CD4-positive, alpha-beta T cell treated with Interleukin-15 for 4 hours (primary cell): Measurements from ENCODE around the gene TMEM236.

Experiments used
- DNase-seq: peaks from one replicate; pipeline ENCODE4 v3.0.0-alpha.2; 2020; ENCODE audit warnings: low spot score

Gene TMEM236

DNA sequence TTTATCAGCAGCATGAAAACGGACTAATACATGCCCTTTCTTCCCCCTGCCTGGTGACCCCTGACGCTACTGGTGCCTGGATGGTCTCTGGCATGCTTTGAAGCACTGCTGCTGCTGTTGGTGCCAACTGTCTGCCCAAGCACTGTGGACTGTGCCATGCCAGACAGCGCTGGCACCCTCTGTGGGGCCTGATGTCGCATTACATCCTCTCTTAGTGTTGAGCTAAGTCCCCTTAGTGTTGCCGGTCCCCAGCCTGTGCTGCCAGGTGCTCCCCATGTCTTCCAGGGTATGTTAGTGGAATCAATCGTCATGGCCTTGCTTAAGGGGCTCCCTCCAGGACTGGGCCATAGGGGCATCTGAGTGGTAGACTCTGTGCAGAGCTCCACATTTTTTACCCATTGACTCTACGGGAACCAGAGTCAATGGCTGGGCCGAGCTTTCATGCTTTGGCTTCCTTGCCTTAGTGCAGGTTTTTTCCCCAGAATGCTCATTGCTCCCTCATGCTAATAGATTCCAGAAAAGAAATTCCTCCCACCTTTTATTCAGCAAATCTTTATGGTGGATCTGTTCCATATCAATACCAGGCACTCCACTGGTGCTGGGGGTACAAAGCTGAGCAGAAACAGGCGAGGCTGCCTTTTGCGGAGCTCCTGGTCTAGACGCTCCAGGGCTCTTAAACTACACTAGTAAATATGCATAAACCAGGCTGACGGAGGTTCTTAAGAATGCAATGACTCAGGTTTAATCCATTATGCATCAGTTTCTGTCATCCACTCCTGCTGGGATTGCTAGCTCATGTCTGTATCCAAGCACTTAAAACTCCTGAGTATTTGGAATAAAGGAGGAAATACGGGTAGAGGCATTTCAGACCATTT lies 35.3 kb downstream of the TMEM236 start:
- DNase-seq: no peak

DNA sequence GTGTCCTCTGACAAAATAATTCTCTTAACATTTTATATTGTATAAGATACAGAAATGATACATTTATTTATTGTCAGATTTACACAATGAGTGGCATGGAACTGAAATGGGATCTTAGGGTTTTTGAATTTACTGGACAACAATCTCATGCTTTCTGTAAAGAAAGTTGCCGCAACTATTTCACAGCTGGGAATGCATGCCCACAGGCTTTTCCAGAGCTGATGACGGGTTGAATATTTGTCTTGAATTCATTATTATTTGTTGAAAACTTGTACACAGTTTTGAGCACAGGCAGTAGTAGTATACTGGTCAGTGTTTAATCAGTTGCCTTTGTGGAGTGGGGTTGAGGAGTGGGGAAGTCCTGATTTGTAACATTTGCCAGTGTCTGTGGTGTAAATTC lies 36.6 kb downstream of the TMEM236 start:
- no peak for DNase-seq

DNA sequence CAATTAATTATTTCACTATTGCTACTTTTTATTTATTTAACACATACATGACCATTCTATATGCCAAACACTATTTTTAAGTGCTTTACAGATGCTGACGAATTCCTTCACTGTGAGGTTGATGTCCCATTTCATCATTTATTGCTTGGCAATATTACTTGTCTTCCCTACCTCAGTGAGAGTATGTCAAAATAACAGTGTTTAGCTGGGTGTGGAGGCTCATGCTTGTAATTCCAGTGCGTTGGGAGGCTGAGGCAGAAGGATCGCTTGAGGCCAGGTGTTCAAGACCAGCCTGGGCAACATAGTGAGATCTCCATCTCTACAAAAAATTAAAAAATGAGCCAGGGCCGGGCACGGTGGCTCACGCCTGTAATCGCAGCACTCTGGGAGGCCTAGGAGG lies 37.4 kb downstream of the TMEM236 start:
- no peak for DNase-seq

DNA sequence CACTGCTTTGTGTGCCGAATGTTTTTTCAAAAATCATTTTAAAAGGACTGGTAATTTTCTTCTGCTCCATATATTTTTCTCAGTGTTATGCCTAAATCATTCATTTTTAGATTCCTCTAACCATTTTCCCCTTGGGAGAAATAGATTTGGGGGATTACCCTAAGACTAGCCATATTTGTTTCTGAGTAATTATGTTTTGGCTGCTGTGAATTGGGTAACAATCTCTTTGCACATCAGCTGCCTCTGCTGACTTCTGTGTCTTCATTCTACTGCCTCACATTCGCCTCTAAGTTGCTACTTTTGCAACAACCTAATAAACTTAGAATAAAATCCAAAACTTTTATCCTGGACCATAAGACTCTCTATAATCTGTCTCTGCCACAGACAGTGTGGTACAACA lies 38.6 kb downstream of the TMEM236 start:
- DNase-seq: no peak

DNA sequence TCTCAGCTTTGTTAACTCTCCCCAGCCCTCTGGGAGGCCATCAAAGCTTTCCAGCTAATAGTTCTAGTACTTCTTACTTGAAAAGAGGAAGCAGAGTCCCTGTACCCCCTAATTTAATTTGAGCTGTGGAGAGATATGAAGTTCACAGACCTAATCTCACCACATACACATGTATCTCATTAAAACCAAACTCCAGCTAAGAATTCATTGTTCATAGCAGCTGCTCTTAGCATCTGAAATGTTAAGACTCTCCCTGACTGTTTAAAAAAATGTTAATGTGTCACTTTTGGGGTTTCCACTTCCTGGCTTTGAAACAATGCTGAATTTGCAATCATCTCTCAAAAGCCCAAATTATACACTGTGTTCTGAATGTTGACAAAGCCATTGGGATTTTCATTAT lies 41.0 kb downstream of the TMEM236 start:
- DNase-seq: no peak

DNA sequence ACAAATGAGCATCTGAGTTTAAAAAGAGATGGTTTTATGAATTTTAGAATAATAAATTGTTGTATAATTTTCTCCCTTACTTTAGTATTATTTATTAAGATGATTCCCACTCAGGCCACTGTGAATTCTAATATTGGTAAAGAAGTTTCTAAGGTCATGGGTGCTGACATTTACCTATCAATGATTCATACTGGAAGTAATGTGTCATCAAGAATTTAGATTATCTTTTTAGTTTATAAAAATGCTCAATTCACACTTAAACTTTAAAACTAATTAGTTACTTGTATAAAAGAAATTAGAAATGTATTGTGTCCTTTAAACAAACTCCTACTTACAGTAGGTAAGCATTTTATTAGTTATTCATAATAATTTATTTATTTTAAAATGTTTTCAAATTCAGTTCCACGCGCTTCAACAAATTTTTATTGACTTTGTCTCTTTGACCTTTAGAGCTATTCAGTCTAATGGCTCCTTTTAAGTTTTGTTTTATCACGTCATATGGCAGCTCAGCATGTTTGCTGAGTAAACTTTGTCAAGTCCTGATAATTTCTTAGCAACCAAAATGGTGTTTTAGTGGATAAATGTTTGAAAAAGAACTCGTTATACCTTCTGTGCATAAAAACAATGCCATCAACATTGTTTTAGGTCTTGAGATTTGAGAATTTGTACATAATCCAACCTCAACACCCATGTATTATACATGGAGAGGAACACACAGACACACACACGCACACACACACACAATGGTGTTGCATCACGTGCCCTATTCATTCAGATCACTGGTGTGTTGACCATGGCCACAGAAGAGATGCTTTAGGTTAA lies 42.0 kb downstream of the TMEM236 start:
- DNase-seq: no peak

DNA sequence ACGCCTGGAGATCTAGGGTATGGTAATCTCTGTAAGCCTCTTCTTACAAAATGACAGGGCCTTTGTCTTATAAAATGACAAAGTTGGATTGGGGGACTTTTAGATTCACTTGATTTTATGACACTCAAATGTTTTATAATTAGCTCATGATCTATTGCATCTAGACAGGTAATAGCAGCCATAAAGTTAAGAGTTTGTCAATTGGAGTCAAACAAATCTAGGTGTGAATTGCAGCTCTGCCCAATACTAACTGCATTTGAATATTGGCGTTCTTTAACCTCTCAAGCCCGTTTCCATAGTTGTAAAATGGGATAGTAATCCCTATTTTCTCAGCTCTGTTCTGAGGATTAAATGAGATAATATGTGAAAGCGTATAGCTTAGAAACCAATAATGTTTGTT lies 43.1 kb downstream of the TMEM236 start:
- no peak for DNase-seq

DNA sequence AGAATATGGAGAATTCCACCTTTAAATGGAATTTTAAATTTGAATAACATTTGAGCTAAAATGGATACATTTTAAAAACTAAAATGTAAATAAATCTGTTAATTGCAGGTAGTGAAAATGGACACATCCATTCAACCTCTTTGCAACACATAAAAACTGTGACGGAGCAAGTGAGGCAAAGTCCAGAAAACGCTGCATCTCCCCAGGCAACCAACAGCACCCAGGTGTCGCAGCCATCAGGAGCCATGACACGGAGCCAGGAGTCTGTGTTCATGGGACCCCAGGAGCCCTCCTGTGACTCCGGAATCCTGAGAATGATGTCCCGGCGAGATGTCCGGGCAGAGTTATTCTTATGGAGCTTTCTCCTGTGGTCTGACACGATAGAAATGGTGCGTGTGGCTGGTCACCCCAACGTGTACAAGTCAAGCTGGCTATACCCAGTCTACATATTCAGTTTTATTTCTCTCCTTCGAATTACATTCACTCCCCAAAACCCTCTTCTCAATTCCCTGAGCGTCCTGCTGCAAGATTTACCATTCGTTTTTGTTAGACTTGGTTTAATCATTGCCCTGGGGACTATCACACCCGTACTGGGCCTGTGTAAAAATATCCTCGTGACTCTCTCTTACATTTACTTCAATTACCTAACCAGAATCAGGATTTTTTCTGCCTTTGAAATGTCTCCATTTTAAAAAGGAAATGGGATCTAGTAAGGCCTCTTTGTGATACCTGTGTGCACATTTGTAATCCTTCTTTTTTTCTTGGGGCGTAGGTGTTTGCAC lies 44.0 kb downstream of the TMEM236 start:
- no peak for DNase-seq

DNA sequence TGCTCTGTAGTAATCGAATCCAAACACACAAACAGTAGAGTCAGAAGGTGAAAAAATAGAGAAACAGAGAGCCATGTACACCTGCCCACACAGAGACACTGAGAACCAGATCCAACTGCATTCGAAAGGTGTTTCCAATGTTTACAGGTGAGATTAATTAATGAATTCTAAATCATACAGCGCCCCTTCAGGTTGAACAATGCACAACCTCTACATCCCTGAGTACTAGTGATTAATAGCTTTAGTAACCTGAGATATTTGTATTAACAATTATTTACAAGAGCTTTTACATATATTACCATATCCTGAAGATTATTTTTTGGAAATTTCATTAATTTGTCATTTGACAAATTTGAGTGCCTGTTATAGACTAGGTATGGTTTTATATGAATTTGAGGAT lies 49.5 kb downstream of the TMEM236 start:
- DNase-seq: no peak

DNA sequence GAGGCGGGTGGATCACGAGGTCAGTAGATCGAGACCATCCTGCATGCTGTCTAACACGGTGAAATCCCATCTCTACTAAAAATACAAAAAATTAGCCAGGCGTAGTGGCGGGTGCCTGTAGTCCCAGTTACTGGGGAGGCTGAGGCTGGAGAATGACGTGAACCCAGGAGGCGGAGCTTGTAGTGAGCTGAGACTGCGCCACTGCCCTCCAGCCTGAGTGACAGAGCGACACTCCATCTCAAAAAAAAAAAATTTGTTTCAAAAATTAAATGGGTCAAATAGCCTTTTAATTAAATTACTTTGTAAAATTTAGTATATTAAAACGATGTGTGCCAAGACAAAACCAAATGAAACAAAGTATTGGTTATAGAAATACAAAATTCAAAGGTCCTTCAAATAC lies 50.3 kb downstream of the TMEM236 start:
- DNase-seq: no peak

DNA sequence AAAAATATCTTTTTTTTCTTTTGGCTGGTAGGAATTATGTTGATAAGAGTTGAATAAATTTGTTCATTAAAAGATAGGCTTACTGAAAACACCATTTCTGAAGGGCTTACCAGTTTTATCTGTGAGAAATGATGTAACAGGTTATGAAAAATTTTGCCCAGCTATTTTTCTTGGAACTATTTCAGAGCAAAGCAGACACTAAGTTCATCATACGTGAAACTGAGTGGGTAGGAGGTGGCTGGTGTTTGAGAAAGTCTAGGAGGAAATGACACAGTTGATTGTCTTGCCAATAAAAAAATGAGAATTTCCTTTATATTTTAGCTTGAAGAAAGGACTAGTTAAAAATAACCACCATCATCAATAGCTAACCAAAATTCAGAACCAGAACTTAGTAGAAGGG lies 51.0 kb downstream of the TMEM236 start:
- no peak for DNase-seq

DNA sequence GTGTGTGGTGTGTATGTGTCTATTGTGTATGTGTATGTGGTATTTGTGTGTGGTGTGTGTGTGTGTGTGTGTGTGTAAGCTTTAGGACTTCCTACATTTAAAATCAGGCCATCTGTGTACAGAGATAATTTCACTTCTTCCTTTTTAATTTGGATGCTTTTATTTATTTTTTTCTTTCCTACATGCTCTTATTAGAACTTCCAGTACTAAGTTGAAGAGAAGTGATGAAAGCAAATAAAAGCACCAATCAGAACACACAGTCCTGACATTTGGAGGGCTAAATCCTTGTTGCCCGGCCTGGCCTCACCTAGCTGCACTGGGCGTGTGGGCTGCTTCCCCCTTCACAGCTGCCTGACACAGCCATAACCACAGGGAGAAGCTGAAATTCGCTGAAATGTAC lies 53.3 kb downstream of the TMEM236 start:
- DNase-seq: no peak

DNA sequence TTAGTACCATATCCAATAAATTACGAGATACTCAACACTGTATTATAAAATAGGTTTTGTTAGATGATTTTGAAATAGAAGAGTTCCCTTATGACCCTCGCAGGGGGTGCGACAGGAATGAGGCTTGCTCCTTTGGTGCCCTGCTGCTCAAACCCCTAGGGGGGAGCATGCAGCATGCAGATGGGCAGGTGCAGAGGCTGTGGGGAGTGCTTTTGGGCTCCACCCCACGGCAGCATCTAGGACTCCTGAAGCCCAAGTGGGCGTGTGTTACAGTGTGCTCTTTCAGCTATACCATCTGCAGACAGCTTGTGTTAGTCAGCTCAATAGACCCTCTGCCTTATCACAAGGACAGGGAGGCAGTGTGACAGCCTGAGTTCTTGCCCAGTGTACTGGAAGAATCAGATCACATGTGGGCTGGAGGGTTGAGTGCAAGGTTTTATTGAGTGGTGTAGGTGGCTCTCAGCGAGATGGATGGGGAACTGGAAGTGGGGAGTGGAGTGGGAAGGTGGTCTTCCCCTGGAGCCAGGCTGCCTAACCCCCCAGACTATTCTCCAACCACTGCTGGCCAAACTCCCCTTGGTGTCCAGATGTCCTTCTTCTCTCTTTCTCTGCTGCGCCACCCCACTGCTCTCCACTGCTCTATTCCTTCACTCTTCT lies 54.0 kb downstream of the TMEM236 start:
- DNase-seq: no peak

DNA sequence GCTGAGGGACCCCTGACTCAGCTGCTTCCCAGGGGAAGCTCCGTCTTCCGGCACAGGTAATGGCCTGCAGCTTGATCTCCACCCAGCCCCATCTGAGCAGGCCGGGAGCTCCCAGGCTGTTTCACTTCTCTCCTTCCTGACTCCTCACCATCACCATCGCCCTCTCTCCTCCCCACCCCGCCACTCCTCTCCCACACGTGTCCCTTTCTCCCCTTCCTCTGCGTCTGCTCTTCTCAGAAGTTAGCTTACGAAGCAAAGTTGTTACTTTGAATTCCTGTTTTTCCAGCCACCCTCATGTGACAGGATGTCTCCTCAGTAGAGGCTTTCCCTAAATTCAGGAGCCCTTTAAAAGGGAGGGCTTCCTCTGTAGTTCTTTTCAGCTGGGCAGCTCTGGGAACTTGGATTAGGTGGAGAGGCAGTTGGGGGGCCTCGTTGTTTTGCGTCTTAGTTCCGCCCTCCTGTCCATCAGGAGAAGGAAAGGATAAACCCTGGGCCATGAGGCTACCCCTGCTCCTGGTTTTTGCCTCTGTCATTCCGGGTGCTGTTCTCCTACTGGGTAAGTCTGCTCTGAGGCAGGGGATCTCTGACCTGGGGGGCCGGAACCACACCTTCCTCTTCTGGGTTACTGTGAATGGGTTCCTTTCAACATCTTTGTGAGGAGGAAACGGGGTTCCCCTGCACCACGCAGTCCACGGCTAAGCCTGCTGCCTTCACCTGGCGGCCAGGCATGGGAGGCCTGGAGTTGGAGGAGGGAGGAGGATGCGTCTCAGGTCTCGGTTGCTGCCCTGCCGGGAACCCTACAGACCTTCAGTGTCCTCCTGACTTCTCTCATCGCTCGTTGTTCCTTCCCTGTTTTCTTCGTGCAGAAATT lies 57.2 kb downstream of the TMEM236 start, which contains the start of gene MRC1:
Gene MRC1, plus strand, starts transcription at position 378 of the 871 bp plus-strand sequence. Its CDS starts 118 bp downstream, at position 496.
- no peak for DNase-seq

DNA sequence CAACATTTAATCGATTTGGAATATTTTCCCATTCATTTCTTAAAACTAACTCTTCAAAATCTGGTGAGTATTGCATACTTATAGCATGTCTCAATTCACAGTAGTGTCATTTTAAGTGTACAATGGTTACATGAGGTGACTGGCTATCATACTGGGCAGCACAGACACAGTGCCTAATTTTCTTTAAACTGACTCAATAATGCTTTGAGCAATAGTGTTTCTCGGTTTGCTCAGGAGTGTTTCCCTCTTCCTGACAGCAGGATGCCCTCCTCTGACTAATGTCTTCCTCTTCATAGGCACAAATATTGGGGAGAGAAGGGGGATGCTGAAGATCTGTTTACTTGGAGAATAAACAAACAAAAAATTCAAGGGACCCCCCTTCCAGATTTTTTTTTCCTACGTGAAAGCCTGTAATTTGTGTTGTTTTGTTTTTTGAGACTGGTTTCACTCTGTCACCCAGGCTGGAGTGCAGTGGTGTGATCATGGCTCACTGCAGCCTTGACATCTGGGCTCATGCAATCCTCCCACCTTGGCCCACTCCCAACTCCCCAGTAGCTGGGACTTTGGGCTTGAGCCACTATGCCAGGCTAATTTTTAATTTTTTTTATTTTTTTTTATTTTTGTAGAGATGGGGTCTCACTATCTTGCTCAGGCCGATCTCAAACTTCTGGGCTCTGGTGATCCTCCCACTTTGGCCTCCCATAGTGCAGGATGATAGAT lies 59.3 kb downstream of the TMEM236 start:
- no peak for DNase-seq

DNA sequence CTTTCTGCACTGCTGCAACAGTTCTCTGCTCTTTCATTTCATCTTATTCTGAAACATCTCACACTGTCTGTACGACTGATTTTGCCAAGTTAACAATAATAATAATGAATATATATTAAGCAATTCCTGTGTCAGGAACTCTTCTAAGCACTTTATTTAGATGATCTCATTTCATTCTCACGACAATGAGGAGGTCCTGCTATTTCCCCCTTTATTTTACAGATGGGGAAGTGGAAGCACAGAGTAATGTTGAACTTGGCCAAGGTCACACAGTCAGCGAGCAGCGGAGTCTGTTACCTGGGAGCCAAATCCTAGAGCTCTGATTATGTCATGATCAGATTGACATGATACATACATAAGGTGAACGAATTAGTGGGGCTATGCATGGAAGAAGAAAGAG lies 63.0 kb downstream of the TMEM236 start:
- DNase-seq: no peak

DNA sequence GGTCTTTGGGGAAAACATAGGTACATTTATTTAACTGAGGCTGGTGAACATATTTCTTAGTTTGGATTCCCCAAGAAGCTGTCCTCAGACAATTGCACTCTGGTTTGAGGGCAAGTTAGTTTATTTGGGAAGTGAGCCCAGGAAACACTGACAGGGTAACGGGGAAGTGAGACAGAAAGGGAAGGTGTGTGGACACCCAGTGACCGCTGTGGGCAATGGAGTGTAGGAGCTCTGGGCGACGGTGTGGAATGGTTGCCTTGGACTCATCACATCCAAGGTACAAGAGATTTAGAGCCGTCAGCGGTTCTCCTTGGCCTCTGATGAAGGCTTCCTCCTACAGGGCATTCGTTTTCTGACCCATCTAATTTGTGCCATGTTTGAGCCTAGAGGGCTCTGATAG lies 64.2 kb downstream of the TMEM236 start:
- no peak for DNase-seq

DNA sequence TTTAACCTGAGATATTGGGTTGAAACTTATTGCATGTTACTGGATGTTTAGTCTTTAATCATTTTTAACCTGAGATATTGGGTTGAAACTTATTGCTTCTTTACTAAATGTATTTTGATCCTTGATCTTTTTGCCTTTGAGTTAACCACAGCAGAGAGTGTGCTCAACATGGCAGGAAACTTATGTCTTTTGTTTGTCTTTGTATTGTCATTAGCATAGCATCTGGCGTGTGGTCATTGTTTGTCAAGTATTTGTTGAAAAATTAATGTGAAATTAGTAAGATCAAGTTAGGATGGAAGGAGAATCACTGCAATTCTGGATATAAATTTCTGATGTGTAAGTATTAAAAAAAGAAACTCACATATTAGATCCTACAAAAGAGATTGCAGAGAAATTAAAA lies 65.3 kb downstream of the TMEM236 start:
- DNase-seq: no peak

DNA sequence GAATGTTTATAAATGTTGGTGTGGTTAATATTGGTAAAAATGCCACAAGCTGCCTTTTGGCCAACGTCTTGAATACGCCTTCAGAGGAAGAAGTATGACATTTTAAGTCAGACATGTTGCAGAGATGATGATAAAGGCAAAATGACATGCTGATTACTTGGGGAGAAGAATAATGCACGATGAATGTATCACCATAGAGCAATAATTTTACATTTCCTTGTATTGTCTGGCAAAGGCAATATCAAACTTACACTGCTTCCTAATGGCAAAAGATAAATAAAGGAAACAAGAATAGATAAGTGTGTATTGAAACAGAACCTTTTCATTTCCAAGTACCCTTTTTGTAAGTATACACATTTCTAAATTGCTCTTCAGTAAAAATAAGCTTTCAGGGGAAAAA lies 65.8 kb downstream of the TMEM236 start:
- DNase-seq: no peak

DNA sequence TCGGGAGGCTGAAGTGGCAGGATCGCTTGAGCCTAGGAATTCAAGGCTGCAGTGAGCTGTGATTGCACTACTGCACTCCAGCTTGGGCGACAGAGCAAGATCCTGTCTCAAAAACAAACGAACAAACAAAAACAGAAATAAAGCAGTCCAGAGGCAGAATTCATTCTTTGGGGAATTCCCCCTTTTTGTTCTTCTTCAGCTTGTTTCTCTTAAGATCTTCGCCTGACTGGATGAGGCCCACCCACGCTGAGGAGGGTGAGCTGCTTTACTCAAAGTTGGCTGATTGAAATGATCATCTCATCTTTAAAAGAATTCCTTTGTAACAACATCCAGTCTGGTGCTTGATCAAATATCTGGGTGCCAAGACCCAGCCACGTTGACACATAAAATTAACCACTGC lies 67.8 kb downstream of the TMEM236 start:
- DNase-seq: no peak
